IMR-90 (cell line): ENCODE measurements around the gene PLCL1. TPM values are rescaled to one million over a fixed set of nuclear protein-coding genes. Genes with fewer than 3 reads are reported as not detected.
"Not testable (repeated sequence)": the region's sequence is repeated elsewhere in the genome, so short reads cannot be mapped to it uniquely, and the experiment has no call there.

ENCODE experiments used
- ATAC-seq: fragments of 200-7000 bp; cut with Tn5 transposase; 2 replicates; pipeline ENCODE4 v1.9.1; 2020; ENCODE audit warnings: low read depth, mild to moderate bottlenecking, moderate library complexity
- BruUV-seq: library from RNA; stranded (reverse); fragments of 400-500 nt; replicated peaks from 2 replicates; lab custom pipeline; 2021; lab: Mats Ljungman, UMichigan
- CTCF ChIA-PET: fragments of 300-600 bp; formaldehyde crosslinking; extraction: SDS; loops from one replicate; lab custom pipeline; 2021; ENCODE audit warnings: antibody characterized with exemption; lab: Yijun Ruan, JAX
- POLR2A ChIA-PET: fragments of 300-600 bp; sonication (Branson Sonifier 250); formaldehyde crosslinking; loops from one replicate; lab custom pipeline; 2022; ENCODE audit warnings: antibody characterized with exemption; ENCODE audit not compliant: unreplicated experiment; lab: Charles Lee
- DNase-seq: peaks from one replicate; pipeline ENCODE4 v3.0.0; 2013
- H2AFZ ChIP-seq: replicated peaks from 2 replicates; pipeline ENCODE3; 2013; ENCODE audit warnings: low read length, mild to moderate bottlenecking; ENCODE audit not compliant: poor library complexity
- H2AK5ac ChIP-seq: 2 replicates; pipeline ENCODE4 v1.6.1; 2013; ENCODE audit warnings: low read depth, low read length, inconsistent platforms
- H2AK9ac ChIP-seq: replicated peaks from 2 replicates; pipeline ENCODE3; 2013; ENCODE audit warnings: mild to moderate bottlenecking, low read depth, low read length, moderate library complexity; ENCODE audit not compliant: poor library complexity
- H2BK120ac ChIP-seq: 2 replicates; pipeline ENCODE4 v1.6.1; 2013; ENCODE audit warnings: low read depth, low read length, inconsistent platforms
- H2BK15ac ChIP-seq: 3 replicates; pipeline ENCODE4 v1.6.1; 2013; ENCODE audit warnings: low read depth, low read length, inconsistent platforms
- H2BK20ac ChIP-seq: 2 replicates; pipeline ENCODE4 v1.6.1; 2013; ENCODE audit warnings: low read depth, mild to moderate bottlenecking, inconsistent platforms, low read length, moderate library complexity
- H2BK5ac ChIP-seq: 2 replicates; pipeline ENCODE4 v1.6.1; 2013; ENCODE audit warnings: mild to moderate bottlenecking, low read depth, low read length, inconsistent platforms; ENCODE audit not compliant: poor library complexity, severe bottlenecking
- H3K14ac ChIP-seq: replicated peaks from 2 replicates; pipeline ENCODE4 v1.6.1; 2013; ENCODE audit warnings: low read depth, low read length, inconsistent platforms
- H3K18ac ChIP-seq: 2 replicates; pipeline ENCODE4 v1.6.1; 2013; ENCODE audit warnings: low read depth, low read length, control low read depth
- H3K23ac ChIP-seq: 2 replicates; pipeline ENCODE4 v1.6.1; 2013; ENCODE audit warnings: low read depth, low read length, inconsistent platforms
- H3K27ac ChIP-seq: 2 replicates; pipeline ENCODE4 v1.5.1; 2013; ENCODE audit warnings: mild to moderate bottlenecking, control low read depth, low read length; ENCODE audit not compliant: insufficient read depth
- H3K27me3 ChIP-seq: 2 replicates; pipeline ENCODE4 v1.6.1; 2013; ENCODE audit warnings: low read length; ENCODE audit not compliant: control insufficient read depth, insufficient read depth
- H3K36me3 ChIP-seq: 2 replicates; pipeline ENCODE4 v1.6.1; 2013; ENCODE audit warnings: low read length, mixed read lengths; ENCODE audit not compliant: control insufficient read depth, insufficient read depth
- H3K4ac ChIP-seq: 2 replicates; pipeline ENCODE4 v1.6.1; 2013; ENCODE audit warnings: low read depth, low read length, inconsistent platforms
- H3K4me1 ChIP-seq: 2 replicates; pipeline ENCODE4 v1.6.1; 2013; ENCODE audit warnings: low read length, mixed read lengths; ENCODE audit not compliant: control insufficient read depth, insufficient read depth
- H3K4me2 ChIP-seq: 2 replicates; pipeline ENCODE4 v1.6.1; 2013; ENCODE audit warnings: low read depth, mild to moderate bottlenecking, control low read depth, low read length, moderate library complexity
- H3K4me3 ChIP-seq: 2 replicates; pipeline ENCODE4 v1.5.1; 2013; ENCODE audit warnings: low read depth, mild to moderate bottlenecking, control low read depth, low read length, moderate library complexity; ENCODE audit not compliant: insufficient read depth
- H3K56ac ChIP-seq: 2 replicates; pipeline ENCODE4 v1.6.1; 2013; ENCODE audit warnings: low read length, inconsistent platforms; ENCODE audit not compliant: insufficient read depth; ENCODE audit errors: extremely low read depth
- H3K79me1 ChIP-seq, 2 experiments: 2 replicates each; pipeline ENCODE4 v1.6.1; 2013; ENCODE audit warnings: low read length in 2 of 2, inconsistent platforms in 1 of 2, low read depth in 1 of 2
- H3K9ac ChIP-seq: 2 replicates; pipeline ENCODE4 v1.6.1; 2013; ENCODE audit warnings: low read depth, low read length, control low read depth
- H3K9me1 ChIP-seq: 2 replicates; pipeline ENCODE4 v1.6.1; 2013; ENCODE audit warnings: low read length, inconsistent platforms; ENCODE audit not compliant: insufficient read depth
- H3K9me3 ChIP-seq: 2 replicates; pipeline ENCODE4 v1.6.1; 2013; ENCODE audit warnings: low read length; ENCODE audit not compliant: control insufficient read depth, insufficient read depth
- H4K20me1 ChIP-seq: 2 replicates; pipeline ENCODE4 v1.6.1; 2013; ENCODE audit warnings: low read length, inconsistent platforms; ENCODE audit not compliant: insufficient read depth
- H4K5ac ChIP-seq: 2 replicates; pipeline ENCODE4 v1.6.1; 2013; ENCODE audit warnings: mild to moderate bottlenecking, low read depth, low read length, control low read depth
- H4K8ac ChIP-seq, 2 experiments: 2 replicates each; pipeline ENCODE4 v1.6.1; 2013; ENCODE audit warnings: low read depth in 2 of 2, low read length in 2 of 2, control low read depth in 1 of 2, inconsistent platforms in 1 of 2
- H4K91ac ChIP-seq: 2 replicates; pipeline ENCODE4 v1.6.1; 2013; ENCODE audit warnings: low read depth, low read length, inconsistent platforms; ENCODE audit not compliant: insufficient read depth
- POLR2A ChIP-seq: IDR thresholded peaks from 2 replicates; pipeline ENCODE4 v1.6.1; 2012; ENCODE audit warnings: mild to moderate bottlenecking, low read depth, low read length
- WGBS, 2 experiments: methylation state at CpG; one replicate each; pipeline versions ENCODE4 v1.1.5 to v1.1.7; 2013; ENCODE audit warnings: missing lambda C conversion rate in 2 of 2; ENCODE audit not compliant: insufficient read length in 1 of 2; ENCODE audit errors: extremely low coverage in 2 of 2; 5-methylcytosine and 5-hydroxymethylcytosine counted together
- dilution Hi-C: fragments of 300-500 bp; cut with HindIII; formaldehyde crosslinking; loops from one replicate; pipeline ENCODE4 v1.14.3; 2018; ENCODE audit warnings: low sequenced_read_pairs; ENCODE audit not compliant: unreplicated experiment
- in situ Hi-C: fragments of 300-500 bp; cut with MboI; formaldehyde crosslinking; loops from 3 replicates; pipeline ENCODE4 v1.14.3; 2019; ENCODE audit warnings: low sequenced_read_pairs, inconsistent platforms, mixed read lengths
- intact Hi-C: fragments of 100-400 bp; cut with micrococcal nuclease; formaldehyde crosslinking; loops from 2 replicates; pipeline ENCODE4 v1.10.0; 2022
- polyA plus RNA-seq, 3 experiments: library from polyadenylated mRNA; depleted of rRNA; stranded (reverse); fragments of >200 nt; gene quantifications; 2 replicates each; pipeline ENCODE4 v1.2.3, GENCODE V29; 2012; ENCODE audit warnings: low replicate concordance in 1 of 3
- total RNA-seq: library from RNA; depleted of rRNA; stranded (reverse); fragments of >200 nt; gene quantifications from 2 replicates; pipeline ENCODE4 v1.2.3, GENCODE V29; 2012

PLCL1 gene
- total and polyA plus RNA-seq, 2 of the 4 experiments (the other 2 are of a cell fraction) = 0.14 to 0.18 TPM

GRCh38 chr2:198191651-198192050, 387.3 kb downstream of the PLCL1 start:
- Histone ChIP-seq H3K9me3 (no peaks in the 10 kb centered on the region), H3K9me1 (no peaks in the 10 kb centered on the region), H3K4ac (no peak overlapping the region), H2BK120ac (no peak overlapping the region), H3K56ac (no peak overlapping the region), H3K27ac (no peak overlapping the region), H3K23ac (no peak overlapping the region), H4K5ac (no peak overlapping the region), H2AFZ (no peak overlapping the region), H2AK9ac (no peak overlapping the region), H3K14ac (no peak overlapping the region), H3K9ac (no peak overlapping the region), H3K4me3 (no peak overlapping the region), H2AK5ac (no peak overlapping the region), H2BK15ac (no peak overlapping the region), H4K20me1 (no peaks in the 10 kb centered on the region), H3K4me1 (no peaks in the 10 kb centered on the region), H3K27me3 (no peaks in the 10 kb centered on the region), H3K36me3 (no peaks in the 10 kb centered on the region), H2BK5ac (no peak overlapping the region), H3K79me1 (no peaks in the 10 kb centered on the region), H3K4me2 (no peak overlapping the region), H3K18ac (no peak overlapping the region), H4K8ac (no peak overlapping the region), H4K91ac (no peak overlapping the region), H2BK20ac (no peak overlapping the region)
- ATAC-seq = no peak
- intact Hi-C loops (no loop called here), dilution Hi-C loops (no loop called here), in situ Hi-C loops (no loop called here)
- ChIA-PET POLR2A (no interaction called here), CTCF (no interaction called here)
- DNase-seq = no peak
- BruUV-seq = no TSS peak
- no peak for TF ChIP-seq POLR2A
- WGBS, 2 experiments = no CpG with 5 or more reads among the region's 1 CpG

- H2AFZ ChIP-seq, intact Hi-C loops, H2BK15ac ChIP-seq, H2AK5ac ChIP-seq, ATAC-seq, H3K36me3 ChIP-seq, H3K14ac ChIP-seq, DNase-seq, H2BK120ac ChIP-seq, H3K4me1 ChIP-seq, H3K4me2 ChIP-seq, H3K18ac ChIP-seq, POLR2A ChIA-PET, H3K9ac ChIP-seq, H3K79me1 ChIP-seq, H3K9me1 ChIP-seq, dilution Hi-C loops, H3K4ac ChIP-seq, H3K23ac ChIP-seq, H3K56ac ChIP-seq, H3K9me3 ChIP-seq, in situ Hi-C loops, H2BK5ac ChIP-seq, H3K27ac ChIP-seq, H4K20me1 ChIP-seq, H3K27me3 ChIP-seq, H4K5ac ChIP-seq, H2BK20ac ChIP-seq, H4K8ac ChIP-seq, BruUV-seq, CTCF ChIA-PET, H4K91ac ChIP-seq, H2AK9ac ChIP-seq, H3K4me3 ChIP-seq: not testable (repeated sequence)
- no CpG with 5 or more reads among the region's 7 CpGs for WGBS, 2 experiments
Observed at GRCh38 chr2:198196556-198196955, 392.2 kb downstream of the PLCL1 start.
